ENCODE results near the gene DNHD1. TPM values are rescaled to one million over a fixed set of nuclear protein-coding genes. Genes with fewer than 3 reads are reported as not detected.
"Not testable (repeated sequence)": the region's sequence is repeated elsewhere in the genome, so short reads cannot be mapped to it uniquely, and the experiment has no call there.

The DNHD1 gene
- total RNA-seq, 1 experiment from 2014 or later: 13.9 TPM

GRCh38 chr11:6520265-6520664, 23.2 kb downstream of the DNHD1 start:
- no peak overlapping the region for H3K4me2 ChIP-seq
- no peaks in the 10 kb centered on the region for H3K27me3 ChIP-seq (ENCODE audit: insufficient read depth, low read depth)
- peaks cover 4% of the 10 kb centered on the region; the same call in 1 of the 2 replicates for H3F3A ChIP-seq (ENCODE audit: insufficient read depth, low read depth)
- no peak overlapping the region for H3K27ac ChIP-seq
- no peaks in the 10 kb centered on the region for H3K36me3 ChIP-seq (ENCODE audit: low read depth)
- no TSS peak for BruUV-seq (replicated peaks)
- no peak overlapping the region for H2AFZ ChIP-seq
- DNase-seq: no peak
- H4K20me1 ChIP-seq (ENCODE audit: insufficient read depth): no peaks in the 10 kb centered on the region
- no peak overlapping the region for H3K4me3 ChIP-seq
- peaks cover 6% of the 10 kb centered on the region for H3K4me1 ChIP-seq (replicated peaks; ENCODE audit: insufficient read depth)
- intact Hi-C loops (cut with micrococcal nuclease; ENCODE audit: unreplicated experiment): no loop called here
- H3K9me2 ChIP-seq (ENCODE audit: insufficient read depth): no peaks in the 10 kb centered on the region
- TF ChIP-seq EZH2 (IDR thresholded peaks at IDR 0.05; ENCODE audit: low read depth): no peak
- no peak for TF ChIP-seq CTCF (conservative IDR thresholded peaks at IDR 0.05)
- ChIA-PET CTCF (no interaction called here), POLR2A (ENCODE audit: unreplicated experiment) (no interaction called here)
- H3K79me2 ChIP-seq (ENCODE audit: low read depth): no peaks in the 10 kb centered on the region
- H3K9me3 ChIP-seq (ENCODE audit: insufficient read depth, low read depth): no peaks in the 10 kb centered on the region

GRCh38 chr11:6521946-6522345, 24.9 kb downstream of the DNHD1 start:
- H3K9me2 ChIP-seq (ENCODE audit: insufficient read depth); H3K4me2 ChIP-seq; BruUV-seq (replicated peaks); H4K20me1 ChIP-seq (ENCODE audit: insufficient read depth); H3K36me3 ChIP-seq (ENCODE audit: low read depth); H3K4me3 ChIP-seq; H3K79me2 ChIP-seq (ENCODE audit: low read depth); H3K9me3 ChIP-seq (ENCODE audit: insufficient read depth, low read depth); H3F3A ChIP-seq (ENCODE audit: insufficient read depth, low read depth); H3K4me1 ChIP-seq (replicated peaks; ENCODE audit: insufficient read depth); H3K27ac ChIP-seq; DNase-seq; POLR2A ChIA-PET (ENCODE audit: unreplicated experiment); H2AFZ ChIP-seq; H3K27me3 ChIP-seq (ENCODE audit: insufficient read depth, low read depth); CTCF ChIA-PET; intact Hi-C loops (cut with micrococcal nuclease; ENCODE audit: unreplicated experiment): not testable (repeated sequence)

- TF ChIP-seq EZH2 (IDR thresholded peaks at IDR 0.05; ENCODE audit: low read depth): no peak
- no peak for TF ChIP-seq CTCF (conservative IDR thresholded peaks at IDR 0.05)
- BruUV-seq (replicated peaks): no TSS peak
- Histone ChIP-seq H3K4me3 (no peak overlapping the region), H3K4me2 (0 out of 2 replicates have a peak overlapping the region, but pooled peaks have one; percentile 10), H3F3A (ENCODE audit: insufficient read depth, low read depth) (peaks cover 4% of the 10 kb centered on the region; the same call in 1 of the 2 replicates), H3K4me1 (replicated peaks; ENCODE audit: insufficient read depth) (peaks cover 6% of the 10 kb centered on the region), H3K9me2 (ENCODE audit: insufficient read depth) (no peaks in the 10 kb centered on the region), H3K27me3 (ENCODE audit: insufficient read depth, low read depth) (no peaks in the 10 kb centered on the region), H3K9me3 (ENCODE audit: insufficient read depth, low read depth) (no peaks in the 10 kb centered on the region), H3K27ac (peak overlapping the region; percentile 45), H3K79me2 (ENCODE audit: low read depth) (no peaks in the 10 kb centered on the region), H2AFZ (no peak overlapping the region), H3K36me3 (ENCODE audit: low read depth) (no peaks in the 10 kb centered on the region), H4K20me1 (ENCODE audit: insufficient read depth) (no peaks in the 10 kb centered on the region)
- intact Hi-C loops (cut with micrococcal nuclease; ENCODE audit: unreplicated experiment): no loop called here
- CTCF ChIA-PET: no interaction called here
- POLR2A ChIA-PET (ENCODE audit: unreplicated experiment): interaction anchor here (0.6 kb wide), 1 partner anchor 64 kb away, joined by 3 read pairs; no protein-coding TSS in a partner anchor
- peak in 1 of 2 experiments; percentile 90 for DNase-seq
Measured at GRCh38 chr11:6523253-6523652, 26.2 kb downstream of the DNHD1 start.

Data from PC-9 (cell line).